NOMO-1 treated with DMSO at 0.1 percent for 48 hours (cell line): ENCODE results near the gene STK39.
A peak's percentile ranks its signal among the peaks of the same experiment; 100 is the strongest.

Experiments
- DNase-seq: peaks from one replicate; lab custom pipeline; 2025; ENCODE audit not compliant: unreplicated experiment; lab: John Stamatoyannopoulos, UW

STK39 gene

DNA sequence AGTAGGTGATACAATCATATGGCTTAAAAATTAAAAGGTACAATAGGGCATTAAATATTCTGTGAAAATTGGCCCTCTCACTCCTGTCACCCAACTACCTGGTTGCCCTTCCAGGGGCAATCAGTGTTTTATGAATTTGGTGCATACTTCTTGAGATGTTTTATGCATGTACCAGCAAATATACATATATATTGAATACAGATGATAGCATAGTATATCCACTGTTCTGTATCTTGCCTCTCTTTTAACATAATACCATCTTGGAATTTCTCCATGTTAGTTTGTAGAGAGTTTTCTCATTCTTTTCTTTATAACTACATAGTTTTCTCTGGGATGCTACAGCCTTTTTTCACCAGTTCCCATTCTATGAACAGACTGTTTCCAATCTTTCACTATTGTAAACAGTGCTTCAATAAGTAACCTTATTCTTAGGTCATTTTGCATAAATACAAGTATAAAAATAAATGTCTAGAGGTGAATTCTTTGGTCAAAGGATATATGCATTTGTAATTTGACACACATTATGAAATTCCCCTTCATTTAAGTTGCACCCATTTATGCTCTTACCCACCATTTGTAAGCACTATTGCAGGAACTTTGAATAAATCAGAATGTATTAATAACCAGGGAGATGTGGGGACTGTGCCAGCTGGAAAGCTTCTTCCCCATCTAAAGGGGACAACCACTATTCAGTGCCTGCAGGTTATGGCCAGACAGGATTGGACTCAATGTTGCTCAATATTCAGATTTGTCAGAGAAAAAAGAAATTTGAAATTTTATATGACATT lies 225.4 kb downstream of the STK39 start:
- DNase-seq, result no peak

DNA sequence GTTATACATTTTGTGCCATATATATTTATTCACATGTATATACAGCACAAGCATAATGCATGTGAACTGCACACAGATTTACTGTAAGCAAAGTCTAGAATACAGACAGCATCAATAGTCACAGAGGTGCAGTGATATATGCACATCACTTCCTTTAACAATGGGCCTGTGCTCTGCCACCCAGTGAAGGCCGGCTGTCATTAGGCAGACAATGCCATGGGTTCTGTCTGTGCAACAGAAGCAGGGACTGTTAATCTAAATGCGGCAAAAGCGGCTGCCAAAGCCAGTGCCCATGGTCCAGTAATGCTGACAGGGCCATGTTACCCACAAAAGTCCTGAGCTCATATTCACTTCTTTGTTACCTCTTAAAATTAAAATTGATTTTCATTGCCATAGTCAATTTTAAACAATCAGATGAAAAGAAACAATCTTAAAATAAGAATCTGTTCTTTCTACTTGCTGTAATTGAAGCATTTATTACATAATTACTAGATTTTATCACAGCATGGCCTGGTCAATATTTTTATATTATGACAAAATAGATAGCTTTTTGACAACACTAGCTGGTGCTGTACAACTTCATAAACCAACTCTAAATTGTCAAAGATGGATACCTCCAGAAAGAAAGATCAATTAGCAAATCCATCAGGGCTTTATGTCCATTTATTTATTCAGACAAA lies 232.0 kb downstream of the STK39 start:
- DNase-seq, result no peak

DNA sequence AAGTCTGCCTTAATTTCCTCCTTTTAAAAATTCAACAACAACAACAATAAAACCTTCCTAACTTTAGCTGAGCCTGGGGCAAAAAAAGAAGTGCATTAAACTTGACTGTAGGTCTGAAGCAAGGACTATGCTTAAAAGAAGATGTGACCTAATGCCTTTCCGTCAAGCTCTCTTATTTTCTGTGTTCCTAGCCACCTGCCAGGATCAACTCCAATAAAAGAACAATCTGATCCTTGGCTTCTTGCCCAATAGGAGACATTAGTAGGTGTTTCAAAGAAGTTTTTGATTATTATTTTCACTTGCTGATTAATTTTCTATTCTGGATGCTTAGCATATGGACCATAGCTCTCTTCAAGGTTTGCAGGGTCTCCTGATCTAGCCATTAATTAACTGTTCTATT lies 237.5 kb downstream of the STK39 start:
- no peak for DNase-seq

DNA sequence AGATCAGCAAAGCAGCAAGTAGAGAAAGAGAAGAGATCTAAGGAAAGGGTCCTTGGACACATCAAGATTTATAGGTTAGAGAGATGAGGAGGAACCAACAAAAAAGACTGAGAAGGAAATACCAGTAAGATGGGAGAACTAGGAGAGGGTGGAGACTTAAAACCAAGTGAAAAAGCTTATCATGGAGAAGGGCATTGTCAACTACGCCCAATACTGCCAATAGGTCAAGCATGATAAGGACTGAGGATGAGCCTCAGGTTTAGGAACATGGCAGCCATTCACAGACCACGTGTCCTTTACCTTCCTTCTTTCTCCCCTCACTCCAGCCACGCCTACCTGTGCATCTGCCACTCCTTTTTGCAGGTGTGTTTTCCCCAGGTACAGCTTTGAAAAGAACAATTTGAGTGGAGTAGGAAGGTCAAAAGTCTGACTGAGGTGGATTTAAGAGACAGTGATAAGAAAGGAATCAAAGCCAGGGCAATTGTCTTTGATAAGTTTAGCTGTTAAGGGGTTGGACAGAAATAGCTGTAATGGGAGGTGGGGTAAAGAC lies 238.7 kb downstream of the STK39 start:
- no peak for DNase-seq

DNA sequence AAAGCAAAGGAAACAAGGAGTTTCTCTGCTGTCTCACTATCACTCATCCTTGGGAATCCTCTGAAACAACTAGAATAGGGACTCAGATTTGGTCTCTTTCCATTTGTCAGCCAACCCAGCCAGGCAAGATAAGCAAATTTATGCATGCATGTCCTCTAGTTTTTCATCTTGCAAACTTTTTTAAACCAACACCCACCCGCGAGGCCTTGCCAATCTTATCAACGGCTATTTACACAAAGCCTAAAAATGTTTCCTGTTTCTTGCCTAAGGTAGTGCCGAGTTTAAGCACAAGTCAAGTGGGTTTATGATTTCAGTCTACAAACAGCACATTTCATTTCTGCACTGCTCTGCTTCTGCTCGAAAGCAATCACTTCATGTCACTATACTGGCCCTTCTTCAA lies 240.9 kb downstream of the STK39 start:
- no peak for DNase-seq

DNA sequence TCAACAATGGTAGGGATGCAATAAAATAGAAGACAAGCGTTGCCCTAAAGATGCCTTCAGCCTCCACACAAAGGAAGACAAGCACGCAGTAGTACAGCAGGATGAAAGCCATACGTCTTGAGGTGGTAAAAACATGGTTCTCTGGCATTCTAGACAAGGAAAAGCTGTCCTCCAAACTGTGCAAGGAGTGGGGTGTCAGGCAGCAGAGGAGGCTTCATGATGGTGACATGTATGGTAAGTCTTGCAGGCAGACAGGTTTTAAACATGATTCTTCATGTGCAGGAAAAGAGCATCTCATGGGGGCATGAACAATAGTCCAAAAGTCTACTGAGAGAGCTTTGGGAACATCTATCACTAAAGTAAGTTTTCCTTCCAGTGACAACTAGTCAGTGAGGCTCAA lies 241.8 kb downstream of the STK39 start:
- DNase-seq, result no peak

DNA sequence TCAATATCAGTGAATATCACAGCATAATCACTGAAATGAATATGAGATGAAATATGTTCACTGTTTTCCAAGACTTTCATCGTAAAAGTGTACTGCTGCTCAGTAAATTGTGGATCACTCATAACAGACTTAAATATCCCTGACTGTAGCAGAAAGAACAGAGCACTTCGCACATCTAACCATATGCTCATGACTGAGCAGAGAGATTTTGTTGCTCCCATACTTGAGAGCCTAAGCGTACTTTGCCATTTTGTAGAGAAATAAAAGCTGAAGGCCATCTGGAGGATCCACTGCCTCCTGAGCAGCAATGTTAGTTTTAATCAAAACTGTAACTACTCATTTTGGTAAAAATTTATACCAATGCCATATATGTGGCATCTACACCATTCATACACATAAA lies 243.5 kb downstream of the STK39 start:
- DNase-seq, result no peak

DNA sequence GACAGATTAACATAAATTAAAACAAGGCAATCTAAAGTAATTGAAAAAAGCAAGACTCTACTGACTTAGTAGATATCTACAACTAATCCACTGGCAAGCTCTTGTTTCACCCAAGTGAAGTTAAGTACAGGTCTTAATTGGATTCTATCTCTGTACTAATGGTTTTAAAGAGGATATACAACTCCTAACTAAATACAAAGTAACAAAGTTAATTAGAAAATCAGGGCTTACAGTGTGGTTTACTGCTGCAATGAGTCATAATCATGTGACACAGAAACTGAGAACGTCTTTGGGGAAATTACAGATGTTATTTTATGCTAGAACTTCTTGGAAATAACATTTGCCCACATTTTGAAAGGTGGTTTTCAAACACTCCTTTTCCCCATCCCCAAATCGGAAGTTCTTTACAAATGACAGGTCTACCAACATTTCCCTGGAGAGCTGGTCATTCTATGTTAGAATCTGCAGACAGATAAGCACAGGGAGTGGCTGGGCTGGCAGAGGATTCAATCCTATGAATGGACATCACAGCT lies 245.3 kb downstream of the STK39 start:
- DNase-seq, result peak; percentile 23

DNA sequence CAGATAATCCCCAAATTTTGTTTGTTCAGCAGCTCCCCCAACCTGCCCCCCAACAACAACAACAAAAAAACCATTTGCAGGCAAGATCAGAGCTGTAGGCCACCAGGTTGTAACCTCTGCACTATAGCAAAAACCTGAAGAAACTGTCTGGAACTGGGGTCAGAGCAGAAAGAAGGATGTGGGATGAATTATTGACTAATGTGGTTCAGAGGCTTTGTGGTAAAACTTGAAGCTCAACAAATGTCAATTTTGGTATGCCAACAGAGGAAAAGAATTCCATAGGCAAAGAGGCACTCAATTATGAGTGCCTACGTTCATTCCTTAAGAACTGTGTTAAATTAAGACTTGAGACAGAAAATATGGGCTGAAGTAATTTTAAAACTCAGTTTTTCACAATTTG lies 255.1 kb downstream of the STK39 start:
- peak; percentile 1 for DNase-seq

DNA sequence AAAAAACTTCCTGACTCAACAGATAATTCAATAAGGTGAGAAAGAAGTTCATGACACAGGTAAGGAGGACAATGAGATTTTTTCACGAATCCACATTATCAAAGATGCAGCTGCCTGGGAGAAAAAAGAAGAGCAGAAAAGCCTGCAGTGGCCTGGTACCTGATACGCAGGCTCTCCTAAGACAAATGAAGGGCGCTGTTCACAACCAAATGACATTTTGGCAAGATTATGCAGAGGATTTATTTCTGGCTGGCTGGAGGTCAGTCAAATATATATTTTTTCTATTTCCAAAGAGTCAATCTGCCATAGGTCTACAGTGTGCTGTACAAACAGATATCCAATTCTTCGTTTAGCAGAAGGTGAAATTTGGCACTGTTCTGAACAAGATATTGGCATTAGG lies 257.3 kb downstream of the STK39 start:
- DNase-seq, result no peak

DNA sequence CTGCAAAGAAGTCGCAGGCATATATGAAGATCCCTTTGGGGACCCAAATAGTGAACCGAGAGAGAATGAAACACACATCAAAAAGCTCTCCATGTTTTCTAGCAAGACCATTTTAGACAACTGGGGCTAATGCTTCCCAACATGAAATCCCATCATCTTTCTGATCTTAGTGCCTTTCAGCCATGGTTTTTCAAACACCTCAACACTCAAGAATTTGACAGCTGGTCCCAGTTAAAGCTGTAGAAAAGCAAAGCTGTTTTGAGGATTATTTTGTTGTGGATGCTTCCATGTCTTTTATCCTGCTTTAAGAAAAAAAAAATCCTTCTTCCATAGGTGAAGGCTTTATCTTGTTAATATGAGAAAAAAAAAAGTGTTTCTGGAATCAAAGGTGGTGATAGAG lies 259.1 kb downstream of the STK39 start:
- no peak for DNase-seq

DNA sequence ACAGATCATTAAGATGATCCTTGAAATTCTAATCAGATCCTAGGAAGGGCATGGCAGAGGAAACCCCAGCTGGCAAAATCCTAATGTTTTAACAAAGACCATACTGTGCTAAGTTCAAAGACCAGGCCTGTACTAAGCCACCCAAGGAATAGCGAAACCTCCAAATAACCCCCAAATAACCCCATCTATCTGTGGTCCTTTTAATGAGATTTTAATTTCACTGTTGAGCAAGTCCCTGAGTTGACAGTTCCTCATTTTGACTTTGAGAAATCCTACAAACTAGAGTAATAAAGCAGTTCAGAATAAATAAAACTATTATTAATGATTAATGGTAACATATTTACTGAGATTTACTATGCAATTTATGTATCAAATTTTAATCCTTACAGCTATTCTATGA lies 259.8 kb downstream of the STK39 start:
- DNase-seq, result peak; percentile 85

DNA sequence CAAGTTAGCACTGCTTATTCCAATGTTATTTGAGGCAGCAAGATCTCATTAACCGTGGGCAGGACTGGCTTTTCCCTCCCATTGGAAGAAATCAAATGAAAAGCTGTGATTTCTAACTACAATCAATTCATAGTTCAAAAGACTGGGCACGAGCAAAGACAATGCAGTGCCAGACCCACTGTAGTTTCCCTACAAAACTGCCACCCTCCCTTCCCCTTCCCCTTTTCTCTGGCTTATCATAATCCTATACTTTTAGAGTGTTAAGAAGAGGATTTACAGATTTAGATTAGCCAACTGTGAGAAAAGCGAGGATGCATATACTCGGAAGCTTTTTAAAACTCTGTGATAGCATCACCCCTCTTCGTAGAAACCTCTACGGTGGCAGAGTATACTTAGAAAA lies 260.4 kb downstream of the STK39 start:
- DNase-seq, result no peak

DNA sequence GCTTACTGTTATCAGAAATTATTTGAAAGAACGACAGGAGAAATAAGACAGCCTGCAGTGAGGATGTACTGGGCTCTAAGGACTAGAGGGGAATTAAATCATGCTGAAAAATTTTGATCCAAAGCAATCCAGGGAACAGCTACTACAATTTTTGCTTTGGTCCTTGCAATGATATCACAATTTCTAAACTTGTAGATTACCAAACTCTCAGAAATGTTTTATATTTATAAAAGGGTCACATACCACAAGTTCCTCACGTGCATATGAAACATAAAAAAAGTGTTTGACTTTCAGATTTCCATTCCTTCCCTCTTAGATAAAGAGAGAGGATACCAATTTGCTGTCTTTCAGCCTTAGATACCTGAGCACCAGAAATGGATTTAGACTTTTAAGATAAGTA lies 261.2 kb downstream of the STK39 start:
- DNase-seq, result no peak

DNA sequence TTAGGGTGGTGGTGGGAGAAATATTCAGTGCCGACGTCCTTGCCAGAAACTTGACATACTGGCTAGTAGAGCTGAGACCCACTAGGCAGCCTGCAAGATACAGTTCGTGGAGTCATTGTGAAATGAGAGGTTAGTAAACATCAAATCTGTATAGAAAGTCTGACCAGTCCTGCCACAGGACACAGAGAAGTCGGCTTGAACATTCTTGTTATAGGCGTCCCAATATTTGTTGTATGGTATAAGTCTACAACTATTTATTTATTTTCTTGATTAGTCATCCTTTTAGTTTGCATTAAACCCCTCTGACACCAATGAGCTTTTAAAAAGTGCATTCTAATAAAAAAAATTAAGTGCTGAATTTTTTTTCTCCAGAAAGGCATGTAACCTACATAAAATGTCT lies 265.4 kb downstream of the STK39 start:
- no peak for DNase-seq

DNA sequence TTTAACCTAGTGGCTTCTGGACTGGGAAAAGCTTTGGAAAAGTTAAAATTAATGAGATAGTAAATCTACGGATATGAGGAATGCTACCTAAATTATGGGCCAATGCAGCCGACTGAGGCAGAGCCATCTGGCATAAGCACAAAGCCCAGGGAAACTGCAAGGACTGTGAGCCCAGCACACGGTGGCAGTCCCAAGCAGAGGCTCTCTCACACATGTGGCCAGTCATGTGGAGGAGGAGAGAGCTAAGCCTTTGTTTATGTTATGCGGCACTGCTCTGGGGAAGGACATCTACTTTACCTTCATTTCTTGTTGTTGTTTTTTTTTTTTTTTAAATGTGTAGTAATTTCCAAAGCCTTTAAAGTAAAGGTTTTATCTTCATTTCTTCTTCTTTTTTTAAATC lies 267.0 kb downstream of the STK39 start:
- DNase-seq, result no peak

DNA sequence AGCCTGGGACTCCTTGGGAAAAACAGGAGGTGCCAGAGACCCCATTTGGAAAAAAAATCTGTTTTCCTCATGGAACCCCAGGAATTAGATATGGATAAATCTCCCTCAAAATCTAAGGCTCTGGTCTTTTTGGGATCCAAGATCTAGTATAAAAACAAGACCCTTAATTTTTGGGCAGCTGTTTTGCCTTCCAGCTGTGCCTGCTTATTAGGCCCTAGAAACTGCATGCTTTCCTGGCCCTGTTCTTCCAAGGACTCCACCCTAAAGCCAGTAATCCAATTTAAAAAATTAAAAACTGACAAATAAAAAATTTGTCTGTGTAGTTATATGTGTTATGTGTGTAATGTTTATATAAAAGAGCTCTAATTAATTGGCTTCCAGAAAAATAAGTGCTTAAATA lies 274.6 kb downstream of the STK39 start:
- DNase-seq, result no peak

DNA sequence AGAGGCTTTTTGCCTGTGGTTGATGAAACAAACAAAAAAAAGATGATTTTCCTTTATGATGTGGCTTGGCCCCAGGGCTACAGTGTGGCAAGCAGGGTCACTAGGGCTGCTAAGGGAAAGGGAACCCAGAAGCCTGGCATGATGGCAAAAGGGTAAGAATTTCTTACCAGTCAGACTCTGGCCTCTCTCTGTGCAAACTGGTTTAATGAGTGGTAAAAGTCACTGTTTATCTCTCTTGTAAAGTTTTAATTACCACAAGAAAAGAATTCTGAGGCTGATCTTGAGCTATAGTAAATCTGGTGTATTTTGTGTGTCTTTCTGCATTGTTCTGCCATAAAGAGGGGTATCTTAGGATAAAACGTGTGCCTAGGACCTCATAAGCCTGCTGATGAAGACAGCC lies 275.4 kb downstream of the STK39 start:
- no peak for DNase-seq

DNA sequence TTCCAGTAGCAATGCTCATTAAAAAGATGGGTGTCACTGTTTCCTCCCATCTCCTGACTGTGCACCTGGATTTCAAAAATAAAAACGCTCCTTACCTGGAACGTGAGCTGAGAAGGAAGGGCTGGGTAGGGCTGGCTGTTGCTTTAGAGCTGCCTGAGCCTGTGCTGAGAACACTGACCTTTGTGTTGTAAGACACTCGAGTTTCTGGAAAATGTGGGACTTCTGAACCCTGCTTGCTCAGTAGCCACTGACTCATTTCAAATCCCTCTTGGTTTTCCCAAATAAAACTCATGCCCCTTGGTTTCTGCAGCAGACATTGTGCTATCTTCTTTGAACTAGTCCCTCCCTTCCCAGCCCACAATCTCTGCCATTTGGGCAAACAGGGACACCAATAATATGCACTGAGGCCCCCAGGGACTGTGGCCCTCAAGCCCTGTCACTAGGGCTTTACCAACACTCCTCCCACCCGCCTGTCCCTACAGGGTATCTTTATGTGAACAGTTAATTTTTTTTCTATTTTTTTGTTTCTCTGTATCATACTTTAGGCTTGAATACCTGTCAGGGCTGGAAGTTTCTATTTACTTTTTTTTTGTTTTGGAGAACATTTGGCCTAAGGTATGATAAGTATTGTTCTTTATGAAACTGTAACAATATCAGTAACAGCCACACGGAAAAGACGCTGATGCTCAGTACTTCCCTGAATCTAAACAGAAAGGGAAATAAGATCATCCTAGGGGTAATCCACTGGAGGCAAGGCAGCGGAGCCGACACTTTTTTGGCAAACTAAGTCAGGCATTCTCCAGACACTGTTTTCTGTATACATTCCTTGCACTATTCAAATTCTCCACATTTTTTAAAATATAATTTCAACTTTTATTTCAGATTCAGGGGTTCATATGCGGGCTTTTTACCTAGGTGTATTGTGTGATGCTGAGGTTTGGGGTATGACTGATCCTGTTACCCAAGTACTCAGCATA lies 280.2 kb downstream of the STK39 start:
- no peak for DNase-seq

DNA sequence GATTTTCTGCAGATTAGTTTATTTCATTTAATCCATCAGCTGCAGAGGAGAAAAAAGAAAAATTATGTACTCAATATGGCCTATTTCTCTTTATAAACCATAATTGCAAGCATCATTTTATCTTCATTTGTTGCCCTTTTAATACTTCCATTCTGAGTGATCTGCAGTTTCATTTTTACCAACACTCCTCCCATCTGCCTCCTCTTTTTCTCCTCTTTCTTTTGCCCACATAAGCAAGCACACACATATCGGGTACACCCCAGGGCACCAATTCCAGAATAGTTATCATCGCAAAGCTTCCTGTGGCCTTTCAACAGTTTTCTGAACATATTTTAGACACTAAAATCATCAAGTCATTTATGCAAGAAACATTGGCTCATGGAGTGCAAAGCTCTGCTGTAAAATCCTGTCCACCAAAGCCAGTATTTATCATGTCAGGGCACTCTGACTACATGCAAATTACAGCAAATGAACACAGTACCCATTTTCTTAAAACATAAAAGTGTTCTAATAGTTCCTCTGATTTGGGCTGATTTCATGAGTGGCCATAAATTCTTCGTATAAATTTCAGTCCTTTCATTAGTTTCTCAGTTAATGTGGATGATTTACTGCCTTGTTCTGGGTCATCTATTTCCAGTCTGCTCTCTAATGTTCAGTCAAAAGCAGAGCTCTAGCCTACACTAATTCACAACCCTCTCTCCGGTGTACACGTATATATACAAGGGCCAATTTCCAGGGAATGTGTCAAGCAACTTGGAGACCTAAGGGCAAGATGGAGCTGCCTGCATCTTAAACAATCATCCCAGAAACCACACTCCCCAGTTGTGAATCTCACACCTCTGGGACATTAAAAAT lies 281.3 kb downstream of the STK39 start:
- DNase-seq, result no peak
